HG03175 (cell line): ENCODE data around the gene EXOC3L4.
"Not testable (repeated sequence)": the region's sequence is repeated elsewhere in the genome, so short reads cannot be mapped to it uniquely, and the experiment has no call there.

Experiments used
- ATAC-seq: cut with Tn5 transposase; IDR thresholded peaks from one replicate; pipeline ENCODE4 v1.9.1; 2021; ENCODE audit warnings: mild to moderate bottlenecking, moderate library complexity; ENCODE audit not compliant: unreplicated experiment

The EXOC3L4 gene

DNA sequence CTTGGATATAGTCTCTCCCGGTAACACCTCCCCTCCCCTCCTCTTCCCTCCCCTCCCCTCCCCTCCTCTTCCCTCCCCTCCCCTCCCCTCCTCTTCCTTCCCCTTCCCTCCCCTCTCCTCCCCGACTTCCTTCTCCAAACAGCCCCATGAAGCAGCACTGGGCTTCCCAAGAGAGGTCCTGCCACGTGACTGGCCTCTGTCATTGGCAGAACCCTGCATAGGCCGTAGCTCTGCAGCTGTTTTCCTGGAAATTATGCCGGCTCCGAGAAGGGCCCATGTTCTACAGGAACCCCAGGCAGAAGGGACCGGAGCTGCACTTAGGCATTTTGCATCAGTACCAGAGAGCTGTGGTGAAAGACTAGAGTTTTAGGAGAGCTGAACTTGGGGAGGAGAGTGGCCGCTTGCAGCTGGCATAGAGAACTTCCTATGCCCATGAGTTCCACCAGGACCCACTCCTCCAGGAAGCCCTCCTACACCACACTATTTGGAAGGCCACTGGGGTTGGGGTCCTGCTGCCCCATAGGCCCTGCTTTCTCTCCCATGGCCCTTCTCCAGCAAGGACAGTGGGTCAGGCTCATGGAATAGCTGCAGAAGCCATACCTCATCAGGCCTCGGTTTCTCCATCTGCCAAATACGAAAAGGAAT lies 23.6 kb downstream of the EXOC3L4 start:
- no peak for ATAC-seq

DNA sequence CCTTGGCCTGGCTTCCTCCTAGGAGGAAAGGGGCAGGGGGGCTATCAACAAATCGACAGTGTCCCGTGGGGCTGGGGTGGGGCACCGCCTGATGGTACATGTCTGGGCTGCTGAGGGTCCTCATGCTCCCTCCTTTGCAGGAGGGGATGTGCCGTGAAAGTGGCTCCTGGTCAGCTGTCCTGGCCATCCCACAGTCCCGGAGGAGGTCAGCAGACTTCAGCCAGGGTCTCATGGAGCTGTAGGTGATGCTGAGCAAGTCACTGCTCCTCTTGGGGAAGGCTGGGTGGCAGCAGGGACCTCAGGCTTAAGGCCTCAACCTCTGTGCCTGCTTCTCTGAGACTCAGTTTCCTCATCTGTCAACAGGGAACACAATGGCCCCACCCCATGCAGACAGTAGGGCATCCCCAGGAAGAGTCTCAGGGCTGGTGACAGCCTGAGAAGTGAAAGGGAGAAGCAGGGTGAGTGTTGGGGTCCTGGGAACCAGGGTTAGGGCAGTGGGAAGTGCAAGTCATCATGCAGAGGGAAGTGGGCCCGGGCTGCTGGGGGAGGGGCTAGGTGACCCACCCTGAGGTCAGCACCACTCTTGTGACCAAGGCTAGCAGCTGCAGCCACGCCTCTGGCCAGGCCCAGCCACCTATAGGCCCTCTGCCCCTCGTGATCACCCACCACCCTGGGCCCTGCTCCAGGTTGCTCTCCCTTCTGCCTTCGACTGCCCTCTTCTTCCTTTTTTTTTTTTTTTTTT lies 24.3 kb downstream of the EXOC3L4 start:
- ATAC-seq = no peak

DNA sequence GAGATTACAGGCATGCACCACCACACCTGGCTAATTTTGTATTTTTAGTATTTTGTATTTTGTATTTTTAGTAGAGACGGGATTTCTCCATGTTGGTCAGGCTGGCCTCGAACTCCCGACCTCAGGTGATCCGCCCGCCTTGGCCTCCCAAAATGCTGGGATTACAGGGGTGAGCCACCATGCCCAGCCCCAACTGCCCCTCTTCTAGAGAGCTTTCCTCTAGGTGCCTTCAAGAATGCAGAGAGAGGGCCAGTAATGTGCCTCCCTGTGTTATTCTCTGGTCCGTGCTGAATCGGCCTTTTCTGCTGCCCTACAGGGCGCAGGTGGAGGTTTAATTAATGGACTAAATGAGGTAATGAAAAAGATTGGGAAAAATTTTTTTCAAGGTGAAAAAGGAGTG lies 25.0 kb downstream of the EXOC3L4 start:
- ATAC-seq = not testable (repeated sequence)

DNA sequence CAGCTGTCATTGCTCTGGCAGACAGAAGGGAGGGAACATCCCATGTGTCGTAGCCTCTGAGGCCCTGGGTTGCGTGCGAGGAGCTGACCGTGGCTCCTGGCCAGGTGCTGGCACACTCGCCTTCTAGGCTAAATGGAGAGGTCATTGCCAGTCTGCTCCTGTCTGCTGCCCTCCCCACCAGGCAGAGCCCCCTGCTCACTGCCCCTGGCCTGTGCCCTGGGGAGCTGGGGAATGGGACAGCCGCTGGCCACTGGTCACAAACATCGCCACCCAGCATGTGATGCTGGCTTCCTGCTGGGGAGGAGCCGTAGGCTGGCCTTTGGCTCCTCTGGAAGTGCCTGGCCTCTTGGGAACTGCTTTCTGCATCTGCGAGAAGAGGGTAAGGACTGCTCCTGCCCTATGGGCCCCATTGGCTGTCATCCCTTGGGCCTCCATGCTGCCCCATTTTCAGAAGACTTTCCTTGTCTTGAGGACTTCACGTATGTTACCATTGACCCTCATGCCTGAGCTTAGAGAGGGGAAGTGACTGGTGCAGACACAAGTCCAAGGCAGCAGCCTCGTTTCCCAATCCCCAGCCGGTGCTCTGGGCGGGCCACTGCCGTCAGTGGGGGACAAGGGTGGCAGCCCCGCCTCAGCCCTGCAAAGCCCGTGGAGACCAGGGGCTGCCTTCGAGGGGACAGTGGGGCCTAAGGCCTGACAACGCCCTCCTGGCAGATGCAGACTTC lies 26.8 kb downstream of the EXOC3L4 start:
- ATAC-seq = no peak

DNA sequence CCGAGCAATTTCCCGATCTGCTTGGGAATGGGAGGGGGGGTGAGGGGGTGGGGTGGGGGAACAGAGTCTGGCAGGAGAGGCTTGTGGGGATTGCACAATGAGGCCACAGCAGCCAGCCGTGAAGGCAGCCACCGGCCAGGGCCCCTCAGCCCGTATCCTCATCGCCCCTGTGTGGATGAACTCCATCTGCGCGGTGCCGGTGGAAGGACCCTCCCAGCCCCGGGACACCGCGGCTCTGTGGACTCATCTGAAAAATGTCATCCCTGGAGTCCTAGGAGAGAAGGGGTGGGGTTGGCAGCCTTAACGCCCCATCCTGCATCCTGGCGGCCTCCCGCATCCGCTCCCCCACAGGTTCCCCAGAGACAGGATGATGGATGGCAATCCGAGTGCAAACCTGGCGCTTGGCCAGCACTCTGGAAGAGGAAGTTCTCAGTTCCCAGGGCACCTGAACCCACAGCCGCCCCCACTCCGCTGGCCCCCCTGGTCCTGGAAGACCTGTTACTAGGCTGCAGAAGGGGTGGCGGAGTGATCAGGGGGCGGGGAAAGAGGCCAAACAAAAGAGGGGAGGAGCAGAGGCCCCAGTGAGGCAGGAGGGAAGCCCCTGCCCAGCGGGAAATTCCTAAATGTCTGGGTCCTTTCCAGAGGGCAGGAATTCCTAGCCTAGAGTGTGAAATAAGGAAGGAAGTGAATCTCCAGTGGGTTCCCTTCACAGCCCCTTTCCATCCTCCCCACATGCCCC lies 27.5 kb downstream of the EXOC3L4 start:
- ATAC-seq = no peak

GRCh38 chr14:103122585-103122946 lies 28.0 kb downstream of the EXOC3L4 start:
- ATAC-seq = no peak

GRCh38 chr14:103122947-103123633 lies 28.6 kb downstream of the EXOC3L4 start, which contains the start of gene TNFAIP2:
TSS of gene TNFAIP2 (plus strand) at chr14:103123461. CDS start at chr14:103126458, 2,997 bp downstream.
- no peak for ATAC-seq

DNA sequence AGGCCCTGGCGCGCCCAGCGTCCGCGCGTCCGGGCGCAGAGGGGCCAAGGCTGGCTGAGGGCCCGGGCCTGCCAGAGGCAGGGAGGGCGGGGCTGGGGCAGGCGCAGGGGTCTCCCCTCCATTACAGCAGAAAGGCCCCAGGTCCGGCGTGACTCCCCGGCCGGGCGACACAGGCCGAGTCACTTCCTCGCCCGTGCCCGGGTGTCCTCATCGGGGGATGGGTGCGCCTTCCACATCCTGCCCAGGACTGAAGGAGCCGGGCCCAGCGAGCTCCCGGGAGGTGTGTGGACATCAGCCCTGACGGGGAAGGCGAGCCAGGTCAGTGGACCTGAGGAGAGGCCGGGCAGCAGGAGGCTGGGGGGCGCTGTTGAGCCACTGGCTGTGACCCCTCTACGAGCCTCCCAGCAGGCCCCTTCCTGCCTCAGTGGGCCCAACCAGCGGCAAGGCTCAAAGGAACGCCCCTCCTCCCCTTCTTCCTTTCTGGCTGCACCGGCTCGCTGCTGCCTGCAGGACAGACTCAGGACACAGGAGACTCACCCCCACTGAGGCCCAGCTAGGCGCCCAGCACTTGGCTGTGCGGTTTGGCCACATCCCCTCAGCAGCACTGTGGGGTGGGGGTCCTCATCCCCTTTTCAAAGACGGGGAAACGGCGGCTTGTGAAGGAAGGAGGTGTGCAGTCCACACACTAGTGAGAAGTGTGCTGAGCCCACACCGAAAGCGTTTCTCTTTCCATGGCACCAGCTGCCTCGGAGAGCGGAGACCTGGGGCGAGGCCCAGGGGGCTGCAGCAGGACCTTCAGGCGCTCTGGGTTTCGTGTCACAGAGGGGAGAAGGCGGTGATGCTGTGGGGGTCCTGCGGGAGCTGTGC lies 29.3 kb downstream of the EXOC3L4 start:
- ATAC-seq = no peak

DNA sequence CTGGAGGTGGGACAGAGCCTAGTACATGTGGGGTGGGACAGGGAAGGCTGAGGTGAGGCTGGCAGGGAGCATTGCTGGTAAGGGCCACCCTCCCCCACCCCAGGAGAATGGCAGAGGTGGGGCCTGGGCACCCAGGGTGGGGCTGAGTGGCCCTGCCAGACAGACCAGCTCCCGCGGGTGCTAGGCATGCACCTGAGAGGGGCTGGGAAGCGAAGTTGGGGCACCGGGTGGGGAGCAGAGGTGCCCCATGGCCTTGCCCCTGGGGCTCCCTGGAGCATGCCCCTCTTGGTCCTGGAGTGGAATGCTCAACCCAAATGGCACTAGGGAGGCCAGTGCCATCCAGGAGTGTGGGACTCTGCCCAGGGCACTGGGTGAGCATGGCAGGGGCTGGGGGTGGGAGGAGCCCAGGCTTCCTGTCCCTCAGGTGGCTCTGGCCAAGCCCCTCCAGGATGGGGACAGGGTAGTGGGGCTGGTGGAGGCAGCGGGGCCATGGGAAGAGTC lies 30.0 kb downstream of the EXOC3L4 start:
- no peak for ATAC-seq

DNA sequence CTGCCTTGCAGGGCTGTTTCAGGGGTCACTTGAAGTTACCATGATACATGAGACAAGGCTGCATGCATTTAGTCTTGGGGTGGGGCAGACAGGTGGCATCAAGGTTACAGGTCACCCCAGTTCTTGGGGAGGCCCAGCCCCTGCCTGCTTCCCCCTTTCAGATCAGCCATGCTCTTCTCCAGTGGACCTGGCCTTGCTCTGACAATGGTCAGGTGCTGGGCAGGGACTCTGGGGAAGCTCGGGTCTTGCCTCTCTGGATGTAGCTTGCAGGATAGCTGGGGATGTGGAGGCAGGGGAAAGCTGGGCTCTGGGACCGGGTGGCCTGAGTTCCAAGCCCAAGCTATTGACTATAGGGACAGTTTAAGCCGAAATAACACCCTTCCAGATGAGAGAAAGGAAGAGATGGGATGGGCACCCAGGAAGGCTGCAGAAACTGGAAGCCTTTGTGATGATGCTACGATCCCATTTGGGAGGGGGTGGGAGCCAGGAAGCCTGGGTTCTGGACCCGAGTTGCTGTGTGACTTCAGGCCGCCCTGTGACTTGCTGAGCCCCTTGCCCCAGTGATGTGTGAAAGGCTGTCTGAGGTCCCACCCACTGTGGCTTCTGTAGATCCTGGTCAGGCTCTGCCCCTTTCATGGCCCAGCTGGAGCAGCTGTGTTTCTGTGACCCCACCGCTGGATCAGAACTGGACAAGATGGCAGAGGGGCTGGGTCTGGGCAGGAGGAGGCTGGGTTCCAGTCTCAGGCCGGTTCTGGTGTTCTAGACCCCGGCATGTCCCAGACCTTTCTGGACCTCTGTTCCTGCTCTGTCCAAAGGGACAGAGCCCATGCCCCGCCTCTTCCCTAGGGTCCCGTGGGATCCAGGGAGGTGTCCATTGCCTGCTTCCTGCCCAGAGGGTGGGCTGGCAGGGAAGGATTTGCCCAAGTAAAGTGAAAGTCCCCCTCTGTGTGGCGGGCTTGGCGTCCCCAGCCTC lies 30.9 kb downstream of the EXOC3L4 start:
- no peak for ATAC-seq

DNA sequence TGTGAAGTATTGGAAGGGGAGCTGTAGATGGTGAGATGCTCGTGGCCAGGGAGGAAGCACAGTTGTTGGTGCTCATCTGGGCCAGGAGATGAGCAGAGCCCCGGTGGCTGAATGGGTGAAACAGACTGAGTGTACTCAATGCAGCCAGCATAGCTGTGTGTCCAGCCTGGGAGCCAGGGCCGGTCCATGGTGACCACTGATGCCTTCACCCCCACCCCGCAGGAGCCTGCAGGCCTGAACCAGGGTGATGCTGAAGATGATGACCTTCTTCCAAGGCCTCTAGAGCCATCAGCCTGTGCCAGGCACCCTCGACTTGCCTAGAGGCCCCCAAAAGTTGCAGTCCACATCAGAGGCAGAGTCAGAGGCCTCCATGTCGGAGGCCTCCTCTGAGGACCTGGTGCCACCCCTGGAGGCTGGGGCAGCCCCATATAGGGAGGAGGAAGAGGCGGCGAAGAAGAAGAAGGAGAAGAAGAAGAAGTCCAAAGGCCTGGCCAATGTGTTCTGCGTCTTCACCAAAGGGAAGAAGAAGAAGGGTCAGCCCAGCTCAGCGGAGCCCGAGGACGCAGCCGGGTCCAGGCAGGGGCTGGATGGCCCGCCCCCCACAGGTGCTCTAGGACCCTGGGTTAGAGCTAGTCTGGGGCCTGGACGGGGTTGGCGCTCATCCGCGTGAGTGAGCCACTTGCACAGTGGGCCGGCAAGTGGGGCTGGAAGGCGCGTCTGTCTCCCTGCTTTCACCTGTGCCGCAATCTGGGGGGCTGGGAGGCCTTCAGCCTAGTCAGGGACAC lies 31.8 kb downstream of the EXOC3L4 start:
- no peak for ATAC-seq

GRCh38 chr14:103126873-103127304 lies 32.4 kb downstream of the EXOC3L4 start:
- no peak for ATAC-seq

DNA sequence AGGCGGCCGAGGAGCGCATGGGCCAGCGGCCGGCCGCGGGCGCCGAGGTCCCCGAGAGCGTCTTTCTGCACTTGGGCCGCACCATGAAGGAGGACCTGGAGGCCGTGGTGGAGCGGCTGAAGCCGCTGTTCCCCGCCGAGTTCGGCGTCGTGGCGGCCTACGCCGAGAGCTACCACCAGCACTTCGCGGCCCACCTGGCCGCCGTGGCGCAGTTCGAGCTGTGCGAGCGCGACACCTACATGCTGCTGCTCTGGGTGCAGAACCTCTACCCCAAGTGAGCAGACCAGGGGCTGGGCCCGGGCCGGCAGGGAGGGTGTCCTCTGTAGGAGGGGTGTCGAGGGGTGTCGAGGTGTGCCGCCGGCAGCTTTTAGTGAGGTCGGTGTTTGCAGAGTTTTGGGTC lies 32.8 kb downstream of the EXOC3L4 start:
- ATAC-seq = no peak

DNA sequence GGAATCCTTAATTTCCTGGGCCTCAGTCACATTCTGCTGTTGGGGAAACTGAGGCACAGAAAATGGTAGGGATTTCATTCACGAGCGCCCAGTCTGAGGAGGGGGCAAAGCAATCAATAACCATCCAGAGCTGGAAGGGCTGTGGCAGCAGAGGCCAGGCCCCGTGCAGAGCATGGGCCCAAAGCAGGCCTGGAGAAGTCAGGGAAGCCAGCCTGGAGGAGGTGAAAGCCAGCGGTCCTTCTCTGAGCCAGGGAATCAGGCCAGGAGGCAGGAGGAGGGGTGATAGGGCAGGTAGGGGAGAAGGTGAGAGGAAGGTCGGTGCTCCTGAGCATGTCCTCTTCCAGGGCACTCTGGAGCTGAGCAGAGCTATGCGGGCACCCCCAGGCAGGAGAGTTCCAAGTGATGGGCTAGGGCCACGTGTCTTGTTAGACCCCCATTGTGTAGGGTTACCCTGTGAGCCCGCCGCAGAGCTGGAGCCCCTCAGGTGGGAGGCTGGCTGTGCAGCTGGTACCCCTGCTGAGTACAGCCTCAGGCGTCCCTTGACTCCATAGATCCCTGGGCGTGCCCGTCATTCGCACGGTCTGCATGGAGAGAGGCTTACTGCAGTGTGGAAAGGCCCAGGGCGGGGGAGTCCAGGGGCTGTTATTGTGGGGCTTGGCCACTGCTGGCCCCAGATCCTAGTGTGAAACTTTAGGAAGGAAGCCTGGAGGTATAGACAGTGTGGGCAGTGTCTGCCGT lies 33.5 kb downstream of the EXOC3L4 start:
- no peak for ATAC-seq

DNA sequence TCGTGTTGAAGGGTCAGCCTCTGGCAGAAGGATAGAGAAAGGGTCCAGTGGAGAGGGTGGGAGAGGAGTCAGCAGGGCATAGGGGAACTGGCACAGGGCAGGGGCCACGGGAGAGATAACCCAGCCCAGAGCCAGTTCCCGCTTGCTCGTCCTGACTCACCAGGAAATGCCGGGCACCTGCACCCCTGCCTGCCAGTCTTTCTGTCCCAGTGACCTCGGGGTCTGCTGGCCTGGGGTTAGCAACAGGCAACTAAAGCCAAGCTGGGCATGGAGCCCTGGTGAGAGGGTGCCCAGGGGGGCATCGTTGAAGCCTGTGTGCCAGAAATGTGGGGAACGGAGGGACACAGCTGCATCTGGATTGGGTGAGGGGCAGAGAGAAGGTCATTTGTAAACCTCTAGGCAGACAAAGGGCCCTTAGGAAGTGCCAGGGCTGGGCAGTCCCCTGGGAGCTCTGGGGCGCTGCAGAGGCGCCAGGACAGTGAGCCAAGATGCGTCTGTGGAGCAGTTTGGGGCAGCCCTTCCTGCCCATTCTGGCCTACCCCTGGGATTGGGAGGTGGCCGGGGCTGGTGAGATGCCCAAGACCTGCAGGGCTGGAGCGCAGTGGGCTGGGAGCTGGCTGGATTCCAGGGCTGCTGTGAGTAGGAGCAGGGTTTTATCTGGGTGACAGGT lies 34.2 kb downstream of the EXOC3L4 start:
- no peak for ATAC-seq

DNA sequence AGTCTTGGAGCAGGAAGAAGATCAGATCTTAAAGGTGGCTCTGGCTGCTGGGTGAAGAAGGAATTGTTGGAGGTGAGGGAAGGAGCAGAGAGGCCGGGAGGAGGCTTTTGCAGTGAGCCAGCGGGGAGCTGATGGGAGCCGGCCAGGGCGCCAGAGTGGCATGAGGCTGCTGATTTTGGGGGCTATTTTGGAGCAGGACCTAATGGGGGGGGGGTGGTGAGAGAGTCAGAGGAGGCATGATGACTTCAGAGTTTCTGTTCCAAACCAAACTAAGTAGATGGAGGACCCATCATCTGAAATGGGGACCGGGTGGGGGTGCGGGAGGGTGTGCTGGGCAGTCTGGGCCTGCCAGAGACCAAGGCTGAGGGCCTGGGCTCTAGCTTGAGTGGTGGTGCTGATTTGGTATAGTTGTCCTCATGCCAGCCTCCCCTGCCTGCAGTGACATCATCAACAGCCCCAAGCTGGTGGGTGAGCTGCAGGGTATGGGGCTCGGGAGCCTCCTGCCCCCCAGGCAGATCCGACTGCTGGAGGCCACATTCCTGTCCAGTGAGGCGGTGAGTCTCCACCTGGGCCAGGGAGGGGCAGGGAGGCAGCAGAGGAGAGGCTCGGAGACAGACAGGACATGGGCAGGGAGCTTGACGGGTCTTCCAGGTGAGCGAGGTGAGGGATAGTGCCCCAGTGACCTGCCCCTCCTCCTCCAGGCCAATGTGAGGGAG lies 34.9 kb downstream of the EXOC3L4 start:
- ATAC-seq = no peak
